Measurements from ENCODE around the gene ANKRD13B.

ANKRD13B gene

DNA sequence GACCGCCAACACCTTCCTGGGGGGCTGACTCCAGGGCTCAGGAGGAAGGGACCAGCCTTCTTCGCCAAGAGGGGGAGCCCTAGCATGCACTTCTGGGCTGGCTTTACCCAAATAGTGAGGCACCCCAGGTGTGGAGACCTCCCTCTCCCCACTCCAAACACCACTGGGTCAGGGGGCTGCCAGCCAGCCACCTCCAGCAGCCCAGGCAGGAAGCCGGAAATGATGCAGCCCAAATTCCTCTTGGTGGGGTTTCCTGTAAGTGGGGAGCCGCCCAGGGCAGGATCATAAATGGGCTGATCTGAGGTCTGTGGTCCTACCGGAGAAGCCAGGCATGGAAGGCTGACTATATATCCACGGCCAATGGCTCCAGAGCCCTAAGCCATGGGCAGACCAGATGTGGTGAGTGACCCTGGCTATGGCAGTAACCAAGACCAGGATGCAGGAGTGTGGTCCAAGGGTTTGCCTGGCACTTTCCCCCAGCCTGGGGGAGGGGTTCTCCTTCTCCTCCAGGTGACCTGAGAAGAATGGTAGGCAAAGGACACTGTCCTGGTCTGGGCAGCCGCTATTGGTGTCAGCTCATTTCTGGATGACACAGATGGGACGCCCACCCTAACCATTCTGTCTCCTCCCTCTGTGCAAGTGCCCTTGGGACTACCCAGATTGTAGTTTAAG, 7.7 kb upstream of the ANKRD13B start:
- no peak overlapping the region for H3K4me3 ChIP-seq (ENCODE audit: low read depth, low read length)
- TF ChIP-seq, protein P1, sequence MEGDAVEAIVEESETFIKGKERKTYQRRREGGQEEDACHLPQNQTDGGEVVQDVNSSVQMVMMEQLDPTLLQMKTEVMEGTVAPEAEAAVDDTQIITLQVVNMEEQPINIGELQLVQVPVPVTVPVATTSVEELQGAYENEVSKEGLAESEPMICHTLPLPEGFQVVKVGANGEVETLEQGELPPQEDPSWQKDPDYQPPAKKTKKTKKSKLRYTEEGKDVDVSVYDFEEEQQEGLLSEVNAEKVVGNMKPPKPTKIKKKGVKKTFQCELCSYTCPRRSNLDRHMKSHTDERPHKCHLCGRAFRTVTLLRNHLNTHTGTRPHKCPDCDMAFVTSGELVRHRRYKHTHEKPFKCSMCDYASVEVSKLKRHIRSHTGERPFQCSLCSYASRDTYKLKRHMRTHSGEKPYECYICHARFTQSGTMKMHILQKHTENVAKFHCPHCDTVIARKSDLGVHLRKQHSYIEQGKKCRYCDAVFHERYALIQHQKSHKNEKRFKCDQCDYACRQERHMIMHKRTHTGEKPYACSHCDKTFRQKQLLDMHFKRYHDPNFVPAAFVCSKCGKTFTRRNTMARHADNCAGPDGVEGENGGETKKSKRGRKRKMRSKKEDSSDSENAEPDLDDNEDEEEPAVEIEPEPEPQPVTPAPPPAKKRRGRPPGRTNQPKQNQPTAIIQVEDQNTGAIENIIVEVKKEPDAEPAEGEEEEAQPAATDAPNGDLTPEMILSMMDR (IDR thresholded peaks at IDR 0.05; ENCODE audit: low read depth, low read length), result no peak

DNA sequence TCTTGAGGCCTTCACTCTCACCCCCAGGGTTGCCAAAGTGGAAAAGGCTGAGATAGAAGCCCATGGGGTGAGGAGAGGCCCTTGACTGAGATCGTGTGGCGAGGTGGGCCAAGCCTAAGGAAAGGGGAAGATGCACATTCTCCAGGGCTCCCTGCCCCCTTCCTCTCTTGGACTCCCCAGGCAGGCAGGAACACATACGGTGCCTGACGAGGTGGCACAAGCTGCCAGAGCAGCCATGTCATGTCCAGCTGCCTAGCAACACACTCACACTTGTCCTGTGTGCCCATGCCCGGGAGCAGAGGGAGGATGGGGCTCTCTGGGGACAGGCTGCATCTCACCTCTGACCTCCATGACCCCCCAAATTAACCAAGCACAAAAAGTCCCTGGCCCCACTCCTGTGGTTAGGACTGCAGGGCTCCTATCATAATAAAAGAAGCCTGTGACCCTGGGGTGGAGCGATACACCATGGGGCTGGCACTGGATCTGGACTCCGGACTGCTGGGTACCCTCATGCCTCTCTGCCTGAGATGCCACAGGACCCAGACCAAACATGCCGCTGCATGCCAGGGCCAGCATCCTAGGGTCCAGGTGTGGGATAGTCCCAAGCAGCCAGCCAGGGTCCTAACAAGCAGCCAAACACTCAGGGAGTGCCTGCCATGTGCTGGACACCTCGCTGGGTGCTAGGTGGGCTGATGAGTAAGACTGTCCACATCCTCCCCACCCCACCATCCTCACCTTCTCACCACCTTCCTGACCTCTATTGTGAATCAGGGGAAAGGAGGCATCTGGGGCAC, 6.1 kb upstream of the ANKRD13B start:
- TF ChIP-seq, protein P1 (IDR thresholded peaks at IDR 0.05; ENCODE audit: low read depth, low read length), result no peak
- no peak overlapping the region for H3K4me3 ChIP-seq (ENCODE audit: low read depth, low read length)

DNA sequence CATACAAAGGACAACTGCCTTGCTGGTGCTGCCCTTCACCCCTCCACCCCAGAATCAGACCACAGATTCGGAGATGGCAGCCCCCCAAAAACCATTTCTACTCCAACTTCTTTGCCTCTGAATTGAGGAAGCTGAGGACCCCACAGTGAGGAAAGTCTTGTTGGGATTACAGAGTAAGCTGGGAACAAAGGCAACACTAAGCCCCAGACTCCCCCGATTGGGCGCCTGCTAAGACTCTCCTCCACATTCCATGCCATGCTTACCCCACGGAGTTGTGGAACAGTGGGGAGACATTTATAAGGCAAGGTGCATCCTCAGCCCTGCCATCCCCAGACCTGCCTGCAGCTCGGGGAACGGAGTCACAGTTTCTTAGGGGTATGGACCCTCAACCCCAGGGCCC, 5.3 kb upstream of the ANKRD13B start:
- TF ChIP-seq, protein P1 (IDR thresholded peaks at IDR 0.05; ENCODE audit: low read depth, low read length), result no peak
- H3K4me3 ChIP-seq (ENCODE audit: low read depth, low read length), result peak overlapping the region; percentile 84

DNA sequence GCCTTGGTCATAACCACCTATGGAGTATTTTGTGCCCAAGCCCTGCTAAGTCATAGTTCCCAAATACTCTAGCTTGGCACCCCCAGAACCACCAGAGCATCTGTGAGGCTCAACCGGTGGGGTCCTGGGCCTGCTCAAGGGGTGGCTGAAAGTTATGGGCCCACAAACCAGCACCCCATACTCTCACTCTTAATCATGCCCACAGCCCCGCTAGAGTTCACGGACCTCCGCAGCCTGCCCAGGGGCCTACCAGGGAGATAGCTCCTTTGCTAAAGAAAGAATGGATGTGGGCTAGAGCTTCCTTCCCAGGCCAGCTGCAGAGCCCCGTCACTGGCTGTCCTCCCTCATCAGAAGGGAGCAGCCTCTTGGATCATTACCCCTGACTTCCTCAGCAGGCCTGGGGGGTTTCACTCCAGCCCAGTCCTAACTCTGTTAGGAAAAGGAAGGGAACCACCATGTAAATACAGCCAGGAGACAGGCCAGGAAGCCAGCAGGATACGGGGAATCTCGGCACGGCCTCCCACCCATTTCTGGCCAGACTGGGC, 4.8 kb upstream of the ANKRD13B start:
- TF ChIP-seq, protein P1 (IDR thresholded peaks at IDR 0.05; ENCODE audit: low read depth, low read length), result no peak
- peak overlapping the region; percentile 84 for H3K4me3 ChIP-seq (ENCODE audit: low read depth, low read length)

DNA sequence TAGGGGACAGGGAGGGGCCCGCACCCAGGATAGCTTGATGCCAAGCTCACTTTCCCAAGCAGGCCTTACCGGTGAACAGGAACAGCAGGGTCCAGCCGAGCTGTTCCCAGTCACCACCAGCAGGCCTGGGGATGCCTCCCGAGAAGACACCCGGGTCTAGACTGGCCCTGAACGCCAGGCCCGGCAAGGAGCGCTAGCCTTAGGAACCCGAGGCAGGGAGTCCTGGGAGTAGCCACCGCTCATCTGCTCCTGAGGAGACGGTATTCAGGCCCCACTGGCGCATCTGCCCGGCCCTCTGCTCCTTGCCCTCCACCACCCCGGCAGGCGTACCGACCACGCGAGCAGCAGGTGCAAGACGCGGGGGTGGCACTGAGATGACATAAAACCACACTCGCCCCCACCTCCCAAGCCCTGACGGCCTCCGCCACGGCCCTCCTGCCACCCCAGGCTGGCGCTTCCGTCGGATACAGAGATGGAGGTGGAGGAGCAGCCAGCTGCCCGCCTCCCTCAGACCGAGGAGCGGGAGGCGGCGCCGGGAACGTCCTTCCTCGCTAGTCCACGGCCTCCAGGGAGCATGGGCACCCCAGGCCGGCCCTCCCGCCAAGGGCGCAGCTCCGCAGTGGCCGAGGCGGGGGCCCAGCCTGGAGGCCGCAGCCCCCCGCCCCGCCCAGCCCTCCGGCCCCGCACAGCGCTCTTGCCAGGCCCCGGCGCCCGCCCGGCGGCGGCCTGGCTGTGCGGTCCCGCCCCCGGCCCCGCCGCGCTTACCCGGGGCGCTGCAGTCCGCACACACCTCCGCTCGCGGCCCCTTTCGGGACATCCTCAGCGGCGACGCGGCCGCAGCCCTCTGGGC, 4.1 kb upstream of the ANKRD13B start:
- H3K4me3 ChIP-seq (ENCODE audit: low read depth, low read length), result peak overlapping the region; percentile 84

DNA sequence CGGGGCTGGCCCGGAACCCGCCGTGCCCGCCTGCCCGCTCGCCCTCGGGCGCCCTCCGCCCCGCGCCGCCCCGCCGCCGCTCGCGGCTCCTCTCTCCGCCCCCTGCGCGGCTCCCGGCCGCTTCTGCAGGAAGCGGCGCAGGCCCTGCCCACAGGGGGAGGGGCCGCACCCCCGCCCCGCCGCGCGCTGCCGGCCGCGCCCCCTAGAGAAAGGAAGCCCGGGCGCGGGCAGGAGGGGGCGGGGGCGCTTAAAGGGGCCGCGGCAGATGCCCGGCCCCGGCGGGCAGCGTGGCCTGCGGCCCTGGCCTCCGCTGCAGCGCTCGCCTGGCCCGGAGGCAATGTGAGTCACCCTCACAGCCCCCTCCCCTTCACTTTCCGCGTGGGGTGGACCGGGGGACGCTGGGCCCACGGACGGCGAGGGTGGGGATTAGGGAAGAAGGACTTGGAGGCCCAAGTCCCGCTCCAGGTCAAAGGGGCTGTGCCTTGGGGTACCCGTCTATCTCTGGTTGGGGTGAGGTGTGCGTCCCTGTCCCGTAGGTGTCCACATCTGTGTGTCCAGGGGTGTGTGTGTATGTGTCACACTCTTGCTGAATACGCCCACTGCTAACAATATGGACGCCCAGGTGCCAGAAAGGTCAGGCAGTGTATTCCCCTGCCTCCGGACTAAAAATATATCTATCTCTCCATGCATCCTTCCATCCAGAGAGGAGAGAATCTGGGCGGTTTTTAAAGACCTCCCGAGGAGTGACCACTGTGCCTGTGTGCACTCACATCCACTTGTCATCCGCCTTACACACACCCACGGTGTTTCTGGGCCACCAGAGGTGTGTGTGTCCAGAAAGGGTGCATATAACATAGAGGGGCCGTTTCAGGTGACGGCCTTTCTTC, 3.2 kb upstream of the ANKRD13B start, which contains the start of gene GIT1:
Gene GIT1 (minus strand): TSS at position 125 of the 887 bp plus-strand sequence. CDS start 270 bp downstream, outside the sequence.
- peak within 1 kb of the TSS; percentile 84 for H3K4me3 ChIP-seq (ENCODE audit: low read depth, low read length)
- TF ChIP-seq, protein P1 (IDR thresholded peaks at IDR 0.05; ENCODE audit: low read depth, low read length), result no peak

More for the DNA sequence above, 4.1 kb upstream of the ANKRD13B start:
- TF ChIP-seq, protein P1 (IDR thresholded peaks at IDR 0.05; ENCODE audit: low read depth, low read length), result no peak
